NCI-H82 treated with DMSO at 0.1 percent for 48 hours (cell line): Measurements from ENCODE around the gene SPCS3.
A peak's percentile ranks its signal among the peaks of the same experiment; 100 is the strongest.
"Not testable (repeated sequence)": the region's sequence is repeated elsewhere in the genome, so short reads cannot be mapped to it uniquely, and the experiment has no call there.

Experiments
- DNase-seq: peaks from one replicate; lab custom pipeline; 2025; ENCODE audit not compliant: unreplicated experiment; lab: John Stamatoyannopoulos, UW

The SPCS3 gene

GRCh38 chr4:176302283-176303275, 17.2 kb upstream of the SPCS3 start:
- no peak for DNase-seq

GRCh38 chr4:176303938-176304337, 15.8 kb upstream of the SPCS3 start:
- DNase-seq, result no peak

- no peak for DNase-seq
These were observed 12.7 kb upstream of the SPCS3 start for GRCh38 chr4:176306837-176307665.

GRCh38 chr4:176307666-176307930, 12.2 kb upstream of the SPCS3 start:
- DNase-seq, result no peak

GRCh38 chr4:176308441-176308840, 11.3 kb upstream of the SPCS3 start:
- DNase-seq, result no peak

- DNase-seq, result no peak
These were observed 10.7 kb upstream of the SPCS3 start for GRCh38 chr4:176309046-176309445.

GRCh38 chr4:176309772-176310171, 10.0 kb upstream of the SPCS3 start:
- DNase-seq, result no peak

GRCh38 chr4:176313596-176314336, 6.0 kb upstream of the SPCS3 start:
- no peak for DNase-seq

GRCh38 chr4:176319151-176319703, 539 bp upstream of the SPCS3 start:
- peak; percentile 58 for DNase-seq

- no peak for DNase-seq
These were observed 692 bp downstream of the SPCS3 start for GRCh38 chr4:176320340-176320975.

GRCh38 chr4:176320976-176321361, 1.2 kb downstream of the SPCS3 start:
- DNase-seq, result no peak

- no peak for DNase-seq
These were observed 1.8 kb downstream of the SPCS3 start for GRCh38 chr4:176321589-176321988.

GRCh38 chr4:176323511-176324160, 3.9 kb downstream of the SPCS3 start:
- DNase-seq, result no peak

GRCh38 chr4:176324876-176325275, 5.1 kb downstream of the SPCS3 start:
- not testable (repeated sequence) for DNase-seq

GRCh38 chr4:176333076-176333475, 13.3 kb downstream of the SPCS3 start:
- DNase-seq, result no peak

GRCh38 chr4:176334066-176334465, 14.3 kb downstream of the SPCS3 start:
- no peak for DNase-seq

- no peak for DNase-seq
These were observed 15.7 kb downstream of the SPCS3 start for GRCh38 chr4:176335421-176335820.

GRCh38 chr4:176339936-176340761, 20.4 kb downstream of the SPCS3 start:
- no peak for DNase-seq
